HG03064 (cell line): ENCODE results near the gene KDM1A.
"Not testable (repeated sequence)": the region's sequence is repeated elsewhere in the genome, so short reads cannot be mapped to it uniquely, and the experiment has no call there.

Experiments
- ATAC-seq: cut with Tn5 transposase; IDR thresholded peaks from one replicate; pipeline ENCODE4 v1.9.1; 2021; ENCODE audit warnings: low read depth; ENCODE audit not compliant: unreplicated experiment

The KDM1A gene

DNA sequence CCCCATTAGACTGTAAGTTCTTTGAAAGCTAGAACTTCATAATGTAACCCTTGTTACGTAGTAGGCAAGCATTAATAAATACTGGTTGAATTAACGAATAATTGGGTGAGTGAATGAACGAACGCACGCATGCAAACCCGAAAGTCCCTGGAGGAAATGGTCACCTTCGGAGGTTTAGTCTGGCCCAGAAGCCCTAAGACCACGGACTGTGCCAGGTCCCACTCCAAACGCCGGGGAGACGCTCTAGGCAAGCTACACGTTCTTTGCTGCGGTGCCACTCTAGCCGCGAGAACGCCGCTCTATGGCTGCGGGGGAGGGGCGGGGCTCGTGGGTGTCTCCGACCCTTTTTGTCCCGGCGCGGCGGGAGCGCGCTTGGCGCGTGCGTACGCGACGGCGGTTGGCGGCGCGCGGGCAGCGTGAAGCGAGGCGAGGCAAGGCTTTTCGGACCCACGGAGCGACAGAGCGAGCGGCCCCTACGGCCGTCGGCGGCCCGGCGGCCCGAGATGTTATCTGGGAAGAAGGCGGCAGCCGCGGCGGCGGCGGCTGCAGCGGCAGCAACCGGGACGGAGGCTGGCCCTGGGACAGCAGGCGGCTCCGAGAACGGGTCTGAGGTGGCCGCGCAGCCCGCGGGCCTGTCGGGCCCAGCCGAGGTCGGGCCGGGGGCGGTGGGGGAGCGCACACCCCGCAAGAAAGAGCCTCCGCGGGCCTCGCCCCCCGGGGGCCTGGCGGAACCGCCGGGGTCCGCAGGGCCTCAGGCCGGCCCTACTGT, at the start of gene KDM1A:
KDM1A (plus strand) TSS at position 375 of the 769 bp plus-strand sequence; CDS start at position 504, 129 bp downstream.
- peak; percentile 79 for ATAC-seq

DNA sequence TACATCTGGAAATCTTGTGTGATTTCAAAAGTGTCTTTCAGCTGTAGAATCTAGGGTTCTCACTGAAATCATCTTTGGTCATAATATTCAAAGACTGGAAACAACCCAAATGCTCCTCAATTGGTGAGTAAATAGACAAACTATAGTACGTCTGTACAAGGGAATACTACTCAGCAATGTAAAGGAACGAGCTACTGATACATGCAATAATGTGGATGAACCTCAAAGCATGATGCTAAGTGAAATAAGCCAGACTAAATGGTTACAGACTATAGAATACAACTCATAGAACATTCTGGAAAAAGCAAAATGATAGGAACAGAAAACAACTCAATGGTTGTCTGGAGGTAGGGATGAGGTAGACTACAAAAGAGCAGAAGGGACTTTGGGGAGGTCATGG, 49.2 kb upstream of the KDM1A start:
- no peak for ATAC-seq

DNA sequence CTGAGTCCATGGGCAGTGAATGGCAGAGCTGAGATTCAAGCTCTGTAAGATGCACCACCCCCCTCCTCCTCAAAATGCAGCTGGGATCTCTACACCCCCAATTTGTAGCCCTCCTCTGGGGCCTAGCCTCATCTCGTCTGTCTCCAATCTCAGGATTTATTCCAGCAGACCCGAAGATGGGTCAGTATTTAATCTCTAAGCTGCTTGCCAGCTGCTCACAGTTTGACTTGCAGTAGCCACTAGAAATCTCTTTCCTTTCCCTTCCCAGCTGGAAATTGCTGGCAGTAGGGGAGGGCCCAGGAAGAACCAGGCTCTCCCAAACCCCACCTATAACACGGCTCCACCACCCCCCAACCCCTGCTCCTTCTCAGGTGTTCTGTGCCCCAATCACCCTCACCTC, 48.1 kb upstream of the KDM1A start:
- no peak for ATAC-seq

DNA sequence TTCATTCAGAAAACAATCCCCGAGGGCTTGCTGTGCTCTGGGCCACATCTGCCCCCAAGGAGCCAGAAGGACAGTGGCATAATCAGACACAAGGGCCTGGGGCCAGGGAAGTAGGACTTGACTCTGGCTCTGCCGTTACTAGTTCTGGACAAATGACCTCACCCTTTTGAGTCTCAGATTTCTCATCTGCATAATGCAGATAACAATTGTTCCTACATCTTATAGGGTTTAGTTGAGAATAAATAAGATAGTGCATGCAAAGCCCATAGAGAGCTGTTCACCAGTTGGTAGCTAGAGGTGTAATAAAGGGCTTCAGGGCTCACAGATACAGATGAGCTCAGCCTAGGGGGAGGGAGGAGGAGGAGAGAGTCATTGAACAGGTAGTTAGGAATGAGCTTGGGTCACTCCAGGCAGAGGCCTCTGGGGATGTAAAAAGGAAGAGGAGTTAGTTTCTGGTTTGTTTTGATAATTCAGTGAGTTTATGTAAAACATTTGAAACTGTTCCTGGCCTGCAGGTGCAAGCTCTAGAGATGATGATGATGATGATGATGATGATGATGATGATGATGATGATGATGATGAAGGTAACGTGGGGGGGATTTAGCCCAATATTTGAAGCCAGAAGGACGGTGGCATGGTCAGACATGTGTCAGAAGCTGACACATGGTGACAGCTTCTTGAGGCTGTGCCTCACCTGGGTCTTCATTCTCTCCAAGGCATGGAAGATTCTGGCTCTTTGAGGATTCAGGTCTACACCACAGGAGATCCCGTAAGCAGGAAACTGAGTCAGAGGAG, 47.5 kb upstream of the KDM1A start:
- no peak for ATAC-seq

DNA sequence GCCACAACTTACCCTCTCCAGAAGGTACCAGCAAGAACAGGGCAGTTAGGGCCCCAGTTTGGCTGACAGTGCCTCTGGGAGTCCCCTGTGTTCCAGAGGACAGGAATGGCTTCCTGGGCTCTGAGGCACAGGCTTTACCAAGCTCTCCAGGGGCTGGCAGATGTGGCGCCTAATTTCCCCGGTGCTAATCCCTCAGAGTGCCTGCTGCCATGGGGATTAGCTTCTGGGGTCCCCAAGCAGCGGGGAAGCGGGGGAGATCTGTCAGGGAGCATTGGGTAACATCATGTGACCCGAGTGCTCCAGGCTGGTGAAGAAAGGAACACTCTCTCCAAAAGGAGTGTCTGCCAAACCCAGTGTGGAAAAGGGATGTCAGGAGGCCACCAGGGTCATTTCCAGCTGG, 46.5 kb upstream of the KDM1A start, which contains the start of gene LACTBL1:
LACTBL1 (minus strand) TSS at position 107 of the 400 bp plus-strand sequence. CDS start 550 bp downstream, outside the sequence.
- no peak for ATAC-seq

DNA sequence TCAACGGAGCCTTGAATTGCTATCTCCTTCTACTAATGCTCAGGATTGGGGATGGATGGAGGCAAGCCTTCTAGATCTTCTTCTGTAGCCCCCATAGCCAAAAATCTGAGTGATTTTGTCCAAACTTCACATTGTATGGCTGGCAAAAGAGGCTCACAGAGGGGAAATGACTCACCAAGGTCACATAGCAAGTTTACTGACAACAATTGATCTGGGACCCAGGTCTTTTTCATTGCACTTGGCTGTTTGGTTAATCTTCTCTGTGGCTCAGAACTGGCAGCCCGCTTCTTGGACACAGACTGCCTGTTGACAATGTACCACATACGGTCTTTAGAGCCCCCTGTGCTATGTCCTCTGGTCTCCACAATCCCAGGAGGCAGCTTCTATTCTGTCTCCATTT, 43.6 kb upstream of the KDM1A start:
- no peak for ATAC-seq

DNA sequence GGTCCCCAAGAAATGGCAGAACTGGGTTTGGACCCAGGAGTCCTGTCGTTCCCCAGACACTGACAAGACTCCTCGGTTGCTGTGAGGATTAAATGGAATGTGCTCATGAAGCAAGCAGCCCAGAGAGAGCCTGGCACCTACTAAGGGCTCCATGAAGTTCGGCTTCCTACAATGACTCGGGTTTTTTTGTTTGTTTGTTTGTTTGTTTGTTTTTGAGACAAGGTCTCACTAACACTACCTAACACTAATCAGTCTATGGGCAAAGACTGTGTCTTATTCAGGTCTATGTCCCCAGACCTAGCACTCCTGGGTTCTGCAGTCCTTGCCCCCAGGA, 43.2 kb upstream of the KDM1A start:
- ATAC-seq = no peak

DNA sequence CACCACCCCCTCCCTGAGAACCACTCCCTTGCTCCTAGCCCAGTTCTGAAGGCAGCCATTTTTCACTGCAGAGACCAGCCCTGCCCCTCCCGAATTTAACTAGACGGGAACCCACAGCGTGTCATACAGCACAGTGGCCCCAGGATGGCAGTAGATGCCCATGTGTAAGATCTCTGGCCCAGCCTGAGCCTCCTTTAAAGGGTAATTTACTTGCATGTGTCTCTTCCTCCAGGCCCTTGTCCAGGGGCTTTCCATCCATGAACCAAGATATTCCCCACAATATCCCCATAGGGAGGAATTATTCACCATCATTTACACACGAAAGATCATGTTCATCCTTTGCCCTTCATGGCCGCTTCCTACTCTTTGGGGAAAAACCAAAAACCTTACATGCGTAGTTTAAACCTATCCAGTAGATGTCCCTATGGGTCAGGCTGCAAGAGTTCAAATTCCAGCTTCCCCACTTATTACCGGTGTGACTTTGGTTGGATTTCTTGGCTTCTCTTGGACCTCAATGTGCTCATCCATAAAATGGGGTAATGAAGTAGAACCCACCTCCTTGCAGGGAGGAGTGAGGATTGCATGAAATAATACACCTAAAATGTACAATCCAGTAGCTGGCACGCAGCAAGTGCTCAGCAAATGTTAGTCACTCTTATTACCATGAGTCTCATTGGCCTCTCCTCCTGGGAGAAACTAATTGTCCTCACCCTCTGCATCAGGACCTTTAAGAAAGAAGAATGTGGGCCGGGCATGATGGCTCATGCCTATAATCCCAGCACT, 42.6 kb upstream of the KDM1A start:
- no peak for ATAC-seq

DNA sequence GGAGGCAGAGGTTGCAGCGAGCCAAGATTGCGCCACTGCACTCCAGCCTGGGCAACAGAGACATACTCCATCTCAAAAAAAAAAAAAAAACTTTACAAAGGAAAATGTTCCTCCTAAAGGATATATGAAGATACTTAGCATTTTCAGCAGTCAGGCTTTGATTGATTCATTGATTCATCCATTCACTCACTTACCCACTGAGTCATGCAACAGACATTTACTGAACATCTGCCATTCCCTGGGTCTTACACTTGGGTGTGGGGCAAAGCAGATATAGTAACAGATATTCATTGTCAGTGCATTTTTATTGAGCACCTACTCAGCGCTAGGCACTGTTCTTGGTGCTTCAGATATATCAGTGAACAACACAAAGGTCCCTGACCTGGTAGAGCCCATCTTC, 41.0 kb upstream of the KDM1A start:
- ATAC-seq = no peak

DNA sequence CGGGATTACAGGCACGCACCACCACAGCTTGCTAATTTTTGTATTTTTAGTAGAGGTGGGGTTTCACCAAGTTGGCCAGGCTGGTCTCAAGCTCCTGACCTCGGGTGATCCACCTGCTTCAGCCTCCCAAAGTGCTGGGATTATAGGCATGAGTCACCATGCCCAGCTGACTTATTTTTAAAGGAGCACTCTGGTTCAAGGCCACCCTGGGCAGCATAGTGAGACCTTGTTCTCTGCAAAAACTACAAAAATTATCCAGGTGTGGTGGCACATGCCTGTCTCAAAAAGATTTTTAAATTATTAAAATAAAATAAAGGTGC, 38.8 kb upstream of the KDM1A start:
- not testable (repeated sequence) for ATAC-seq

DNA sequence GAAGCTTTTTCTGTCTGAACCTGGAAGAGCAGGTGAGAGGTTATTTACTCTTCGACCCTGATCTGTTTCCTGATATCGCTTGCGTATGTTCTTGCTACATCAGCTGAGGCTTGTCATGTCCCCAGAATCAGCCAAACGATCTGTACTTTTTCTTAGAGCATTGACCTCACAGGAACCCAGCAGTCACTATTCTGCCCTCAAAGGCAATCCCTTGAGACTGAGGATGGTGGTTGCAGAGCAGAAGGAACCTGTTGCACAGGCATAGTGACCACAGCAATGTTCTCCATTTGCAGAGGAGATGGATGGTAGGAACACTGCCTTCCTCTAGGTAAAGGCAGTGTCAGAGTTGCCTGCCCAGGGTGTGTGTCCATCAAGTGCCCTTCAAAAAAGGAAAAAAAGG, 35.3 kb upstream of the KDM1A start:
- ATAC-seq = no peak

DNA sequence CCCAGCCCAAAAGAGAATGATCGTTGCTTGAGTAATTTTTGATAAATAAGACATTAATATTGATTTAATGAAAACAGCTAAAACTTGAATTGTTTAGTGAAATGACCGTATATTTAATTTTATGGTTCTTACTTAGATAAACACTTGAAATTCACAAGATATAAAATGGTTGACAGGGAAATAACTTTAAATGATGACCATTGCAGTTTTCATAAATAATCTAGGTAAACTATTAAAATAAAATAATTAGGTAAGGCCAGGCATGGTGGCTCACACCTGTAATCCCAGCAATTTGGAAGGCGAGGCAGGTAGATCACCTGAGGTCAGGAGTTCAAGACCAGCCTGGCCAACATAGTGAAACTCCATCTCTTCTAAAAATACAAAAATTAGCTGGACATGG, 26.9 kb upstream of the KDM1A start:
- ATAC-seq = not testable (repeated sequence)

DNA sequence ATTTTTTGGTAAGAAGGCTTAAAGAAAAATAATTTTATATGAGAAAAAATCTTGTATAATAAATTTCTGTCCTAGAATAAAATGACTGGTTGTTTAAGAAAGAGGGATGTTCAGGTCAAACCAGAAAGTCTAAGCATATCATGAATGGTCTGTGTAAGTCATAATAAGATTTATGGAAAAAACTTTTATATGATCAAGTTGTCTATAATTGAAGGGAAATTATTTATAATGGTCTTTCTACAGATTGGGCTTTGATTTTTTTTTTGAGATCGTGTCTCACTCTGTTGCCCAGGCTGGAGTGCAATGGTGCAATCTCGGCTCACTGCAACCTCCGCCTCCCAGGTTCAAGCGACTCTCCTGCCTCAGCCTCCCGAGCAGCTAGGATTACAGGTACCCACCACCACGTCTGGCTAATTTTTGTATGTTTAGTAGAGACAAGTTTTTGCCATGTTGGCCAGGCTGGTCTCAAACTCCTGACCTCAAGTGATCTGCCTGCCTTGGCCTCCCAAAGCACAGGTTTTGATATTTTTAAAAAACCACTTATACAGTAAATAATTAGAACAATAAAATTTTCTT, 26.0 kb upstream of the KDM1A start:
- ATAC-seq = not testable (repeated sequence)

DNA sequence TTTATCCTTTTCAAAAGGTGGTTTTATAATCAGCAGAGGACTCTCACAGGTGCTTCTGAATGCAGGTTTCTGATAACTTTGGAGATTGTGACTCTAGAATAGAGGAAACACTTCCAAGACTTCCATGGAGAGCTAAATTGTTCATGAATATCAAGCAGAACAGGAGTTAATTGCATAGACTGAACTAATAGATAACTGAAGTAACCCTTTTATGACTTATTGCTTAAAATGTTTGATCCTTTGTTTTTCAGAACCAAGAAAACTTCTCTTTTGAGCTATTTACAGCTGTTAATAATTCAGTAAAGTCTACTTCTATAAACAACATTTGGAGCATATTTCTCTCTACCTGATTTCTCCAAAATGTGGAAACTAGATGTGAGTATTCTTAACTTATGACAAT, 23.5 kb upstream of the KDM1A start:
- ATAC-seq = no peak

DNA sequence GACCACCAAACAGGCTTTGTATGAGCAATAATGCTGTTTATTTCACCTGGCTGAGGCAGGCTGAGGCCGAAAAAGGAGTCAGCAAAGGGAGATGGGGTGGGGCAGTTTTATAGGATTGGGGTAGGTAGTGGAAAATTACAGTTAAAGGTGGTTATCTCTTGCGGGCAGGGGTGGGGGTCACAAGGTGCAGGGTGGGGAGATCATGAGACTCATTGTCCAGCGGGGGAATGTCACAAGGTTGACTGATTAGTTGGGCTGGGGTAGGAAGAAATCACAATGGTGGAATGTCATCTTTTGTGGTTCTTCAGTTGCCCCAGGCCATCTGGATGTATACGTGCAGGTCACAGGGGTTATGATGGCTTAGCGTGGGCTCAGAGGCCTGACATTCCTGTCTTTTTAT, 21.7 kb upstream of the KDM1A start:
- ATAC-seq = not testable (repeated sequence)

DNA sequence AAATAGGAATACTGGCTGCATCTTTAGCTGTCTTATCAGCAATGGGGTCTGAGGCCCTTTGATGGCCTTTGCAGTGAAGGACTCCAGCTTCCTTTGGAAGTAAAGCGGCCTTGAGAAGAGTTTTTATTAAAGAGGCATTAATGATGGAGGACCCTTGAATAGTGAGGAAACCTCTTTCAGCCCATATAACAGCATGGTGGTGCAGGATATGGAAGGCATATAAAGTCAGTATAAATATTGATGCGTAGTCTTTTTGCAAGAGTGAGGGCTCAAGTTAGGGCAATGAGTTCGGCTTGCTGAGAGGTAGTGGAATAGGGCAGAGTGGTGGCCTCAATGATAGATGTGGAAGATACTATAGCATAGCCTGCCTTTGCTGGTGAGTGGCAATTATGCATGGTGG, 19.1 kb upstream of the KDM1A start:
- not testable (repeated sequence) for ATAC-seq

DNA sequence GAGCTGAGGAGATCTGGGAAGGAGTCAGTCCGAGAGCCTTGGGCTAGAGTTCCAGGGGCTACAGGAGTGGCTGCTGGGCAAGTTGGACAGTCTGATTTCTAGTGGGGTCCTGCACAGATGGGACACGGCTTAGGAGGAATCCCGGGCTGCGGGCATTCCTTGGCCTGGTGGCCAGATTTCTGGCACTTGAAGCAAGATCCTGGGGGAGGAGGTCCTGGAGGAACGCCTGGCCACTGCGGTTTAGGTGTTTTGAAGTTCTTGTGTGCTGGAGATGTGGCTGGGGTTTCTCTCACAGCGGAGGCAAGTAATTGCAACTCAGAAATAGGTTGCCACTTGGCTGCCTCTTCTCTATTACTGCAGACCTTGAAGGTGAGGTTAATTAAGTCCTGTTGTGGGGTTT, 17.1 kb upstream of the KDM1A start:
- ATAC-seq = not testable (repeated sequence)

DNA sequence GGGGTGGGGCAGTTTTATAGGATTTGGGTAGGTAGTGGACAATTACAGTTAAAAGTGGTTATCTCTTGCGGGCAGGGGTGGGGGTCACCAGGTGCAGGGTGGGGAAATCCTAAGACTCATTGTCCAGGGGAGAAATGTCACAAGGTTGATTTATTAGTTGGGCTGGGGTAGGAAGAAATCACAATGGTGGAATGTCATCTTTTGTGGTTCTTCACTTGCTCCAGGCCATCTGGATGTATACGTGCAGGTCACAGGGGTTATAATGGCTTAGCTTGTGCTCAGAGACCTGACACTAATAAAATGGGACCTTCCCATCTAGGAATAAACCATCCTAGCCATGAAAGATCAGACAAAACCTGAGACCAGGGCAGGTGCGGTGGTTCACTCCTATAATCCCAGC, 15.2 kb upstream of the KDM1A start:
- ATAC-seq = no peak

DNA sequence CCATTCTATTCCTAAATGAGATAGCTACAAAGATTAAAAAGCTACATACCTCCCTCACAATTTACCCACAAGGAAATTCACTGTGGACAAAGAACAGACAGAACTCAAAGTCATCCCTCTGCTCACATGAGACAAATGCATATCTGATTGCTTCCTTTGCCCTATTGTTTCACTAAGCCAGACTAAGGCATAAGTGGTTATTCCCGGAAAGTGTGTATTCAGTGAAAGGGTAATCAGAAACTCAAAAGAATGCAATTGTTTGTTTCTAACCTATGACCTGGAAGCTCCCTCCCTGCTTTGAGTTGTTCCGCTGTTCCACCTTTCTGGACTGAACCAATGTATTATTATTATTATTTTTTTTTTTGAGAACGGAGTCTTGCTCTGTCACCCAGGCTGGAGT, 14.5 kb upstream of the KDM1A start:
- not testable (repeated sequence) for ATAC-seq

DNA sequence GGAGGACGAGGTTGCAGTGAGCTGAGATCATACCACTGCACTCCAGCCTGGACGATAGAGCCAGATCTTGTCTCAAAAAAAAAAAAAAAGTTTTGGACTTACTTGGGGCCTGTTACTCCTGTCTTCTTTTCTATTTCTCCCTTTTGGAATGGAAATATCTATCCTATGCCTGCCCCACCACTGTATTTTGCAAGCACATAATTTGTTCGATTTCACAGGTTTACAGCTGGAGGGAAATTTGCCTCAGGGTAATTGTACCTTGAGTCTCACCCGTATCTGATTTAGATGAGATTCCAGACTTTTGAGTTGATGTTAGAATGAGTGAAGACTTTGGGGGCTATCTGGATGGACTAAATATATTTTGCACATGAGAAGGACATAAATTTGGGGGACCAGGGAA, 12.2 kb upstream of the KDM1A start:
- no peak for ATAC-seq

DNA sequence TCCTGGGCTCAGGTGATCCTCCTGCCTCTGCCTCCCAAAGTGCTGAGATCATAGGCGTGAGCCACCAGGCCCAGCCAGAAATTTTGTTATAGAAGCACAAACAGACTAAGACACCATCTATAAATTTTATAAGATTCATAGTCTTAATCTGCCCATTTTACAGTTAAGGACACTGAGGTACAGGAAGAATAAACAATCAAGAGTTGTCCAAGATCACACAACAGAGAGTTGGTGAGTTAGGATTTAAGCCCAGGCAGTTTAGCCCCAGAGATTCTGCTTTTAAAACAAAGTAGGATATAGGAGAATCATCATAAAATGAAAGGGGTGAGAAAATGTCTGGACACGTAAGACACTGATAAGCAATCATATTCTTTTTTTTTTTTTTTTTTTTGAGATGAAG, 10.4 kb upstream of the KDM1A start:
- ATAC-seq = no peak
